ENCODE measurements around the gene FGR. TPM values are rescaled to one million over a fixed set of nuclear protein-coding genes. Genes with fewer than 3 reads are reported as not detected.

Gene FGR
- total and polyA plus RNA-seq, 2 experiments from 2014 or later = 0.53 to 0.56 TPM

GRCh38 chr1:27568300-27569087 lies 66.5 kb downstream of the FGR start:
- peak; percentile 50 for ATAC-seq
- H3K79me2 ChIP-seq (replicated peaks; ENCODE audit: insufficient read depth) = peaks cover 24% of the 10 kb centered on the region
- Mint-ChIP-seq H3K9me3 (no peaks in the 10 kb centered on the region), H3K27me3 (ENCODE audit: insufficient read depth, low read depth, poor library complexity) (peaks cover 26% of the 10 kb centered on the region), H3K4me1 (peaks cover 87% of the 10 kb centered on the region), H3K4me3 (peak overlapping the region; percentile 47), H3K27ac (peak overlapping the region; percentile 10; the same call in 1 of the 2 replicates), H3K36me3 (ENCODE audit: low read depth) (no peaks in the 10 kb centered on the region; the same call in 2 of the 3 replicates)
- H3K9me2 ChIP-seq (ENCODE audit: insufficient read depth) = no peaks in the 10 kb centered on the region
- peak; percentile 93 for DNase-seq (ENCODE audit: low spot score)
- H3K4me2 ChIP-seq = peak overlapping the region; percentile 92
- H3K4me1 ChIP-seq (ENCODE audit: insufficient read depth) = peaks cover 81% of the 10 kb centered on the region
- H3K27me3 ChIP-seq (ENCODE audit: insufficient read depth) = no peaks in the 10 kb centered on the region
- no peak overlapping the region; the same call in 1 of the 2 replicates for H3K27ac ChIP-seq (ENCODE audit: low read depth)
- TF ChIP-seq CREB1 (CRISPR knock-in tag; IDR thresholded peaks at IDR 0.05; ENCODE audit: low read depth) = peak; percentile 50; the same call in 1 of the 2 replicates
- peak; percentile 64 to 73 for TF ChIP-seq CTCF (conservative IDR thresholded peaks at IDR 0.05; ENCODE audit: low read depth in 2 of 2)
- TF ChIP-seq ZNF331 (CRISPR knock-in tag; IDR thresholded peaks at IDR 0.05; ENCODE audit: low read depth) = no peak
- TF ChIP-seq POLR2AphosphoS5 (IDR thresholded peaks at IDR 0.05; ENCODE audit: low read depth) = peak; percentile 31; the same call in 1 of the 2 replicates
- peak overlapping the region; percentile 54 for H3K4me3 ChIP-seq
- H4K20me1 ChIP-seq (replicated peaks; ENCODE audit: insufficient read depth) = peaks cover 5% of the 10 kb centered on the region
- no peaks in the 10 kb centered on the region for H3K36me3 ChIP-seq (ENCODE audit: insufficient read depth)
- H3F3A ChIP-seq (replicated peaks; ENCODE audit: low read depth) = peaks cover 46% of the 10 kb centered on the region
- H2AFZ ChIP-seq = no peak overlapping the region

DNA sequence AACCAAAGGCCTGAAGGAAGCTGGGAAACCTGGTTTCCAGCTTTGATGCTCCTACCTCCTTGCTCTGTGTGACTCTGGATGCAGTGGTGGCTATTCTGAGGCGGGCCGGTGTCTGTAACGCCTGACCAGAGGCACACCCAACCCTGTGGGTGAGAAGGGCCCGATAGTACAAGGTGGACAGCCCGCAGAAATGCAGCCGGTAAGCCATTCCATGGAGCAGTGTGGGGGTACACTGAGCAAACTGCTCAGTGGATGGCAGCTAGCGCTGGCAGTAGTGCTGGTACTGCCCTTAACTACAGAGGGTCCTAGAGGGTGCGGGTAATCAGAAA lies 67.0 kb downstream of the FGR start:
- Histone ChIP-seq H3K4me3 (peak overlapping the region; percentile 54), H3K4me2 (peak overlapping the region; percentile 73), H3F3A (replicated peaks; ENCODE audit: low read depth) (peaks cover 40% of the 10 kb centered on the region), H2AFZ (no peak overlapping the region), H3K27ac (ENCODE audit: low read depth) (no peak overlapping the region; the same call in 1 of the 2 replicates), H3K79me2 (replicated peaks; ENCODE audit: insufficient read depth) (peaks cover 18% of the 10 kb centered on the region), H3K9me2 (ENCODE audit: insufficient read depth) (no peaks in the 10 kb centered on the region), H4K20me1 (replicated peaks; ENCODE audit: insufficient read depth) (peaks cover 5% of the 10 kb centered on the region), H3K36me3 (ENCODE audit: insufficient read depth) (no peaks in the 10 kb centered on the region), H3K4me1 (ENCODE audit: insufficient read depth) (peaks cover 77% of the 10 kb centered on the region), H3K27me3 (ENCODE audit: insufficient read depth) (no peaks in the 10 kb centered on the region)
- Mint-ChIP-seq H3K9me3 (no peaks in the 10 kb centered on the region), H3K4me3 (peak overlapping the region; percentile 37), H3K4me1 (peaks cover 87% of the 10 kb centered on the region), H3K27ac (peak overlapping the region; percentile 10; the same call in 1 of the 2 replicates), H3K36me3 (ENCODE audit: low read depth) (no peaks in the 10 kb centered on the region; the same call in 2 of the 3 replicates), H3K27me3 (ENCODE audit: insufficient read depth, low read depth, poor library complexity) (peaks cover 29% of the 10 kb centered on the region)
- ATAC-seq (peak; percentile 0; the same call in 1 of the 3 replicates), DNase-seq (ENCODE audit: low spot score) (no peak)
- no peak for TF ChIP-seq ZNF114 (CRISPR knock-in tag; IDR thresholded peaks at IDR 0.05)
- TF ChIP-seq POLR2AphosphoS5 (IDR thresholded peaks at IDR 0.05; ENCODE audit: low read depth) = peak; percentile 2; the same call in 1 of the 2 replicates

GRCh38 chr1:27567146-27567526 lies 67.8 kb downstream of the FGR start:
- H2AFZ ChIP-seq = no peak overlapping the region
- H4K20me1 ChIP-seq (replicated peaks; ENCODE audit: insufficient read depth) = peaks cover 11% of the 10 kb centered on the region
- no peaks in the 10 kb centered on the region for H3K36me3 ChIP-seq (ENCODE audit: insufficient read depth)
- peaks cover 12% of the 10 kb centered on the region for H3K79me2 ChIP-seq (replicated peaks; ENCODE audit: insufficient read depth)
- H3K4me3 ChIP-seq = no peak overlapping the region
- Mint-ChIP-seq H3K36me3 (ENCODE audit: low read depth) (no peaks in the 10 kb centered on the region; the same call in 2 of the 3 replicates), H3K27me3 (ENCODE audit: insufficient read depth, low read depth, poor library complexity) (peaks cover 31% of the 10 kb centered on the region), H3K4me1 (peaks cover 86% of the 10 kb centered on the region), H3K27ac (no peak overlapping the region), H3K4me3 (peak overlapping the region; percentile 27; the same call in 1 of the 3 replicates), H3K9me3 (no peaks in the 10 kb centered on the region)
- ATAC-seq (no peak), DNase-seq (ENCODE audit: low spot score) (no peak)
- H3K4me2 ChIP-seq = no peak overlapping the region
- H3K9me2 ChIP-seq (ENCODE audit: insufficient read depth) = no peaks in the 10 kb centered on the region
- peaks cover 73% of the 10 kb centered on the region for H3K4me1 ChIP-seq (ENCODE audit: insufficient read depth)
- H3K27ac ChIP-seq (ENCODE audit: low read depth) = no peak overlapping the region
- H3F3A ChIP-seq (replicated peaks; ENCODE audit: low read depth) = peaks cover 34% of the 10 kb centered on the region
- H3K27me3 ChIP-seq (ENCODE audit: insufficient read depth) = no peaks in the 10 kb centered on the region
- TF ChIP-seq POLR2AphosphoS5 (IDR thresholded peaks at IDR 0.05; ENCODE audit: low read depth) (no peak), ZNF331 (CRISPR knock-in tag; IDR thresholded peaks at IDR 0.05; ENCODE audit: low read depth) (no peak), CREB1 (CRISPR knock-in tag; IDR thresholded peaks at IDR 0.05; ENCODE audit: low read depth) (no peak), CTCF (conservative IDR thresholded peaks at IDR 0.05; ENCODE audit: low read depth in 2 of 2) (no peak), EZH2 (IDR thresholded peaks at IDR 0.05; ENCODE audit: low read depth, unreplicated experiment) (no peak)
- TF ChIP-seq, protein P1, sequence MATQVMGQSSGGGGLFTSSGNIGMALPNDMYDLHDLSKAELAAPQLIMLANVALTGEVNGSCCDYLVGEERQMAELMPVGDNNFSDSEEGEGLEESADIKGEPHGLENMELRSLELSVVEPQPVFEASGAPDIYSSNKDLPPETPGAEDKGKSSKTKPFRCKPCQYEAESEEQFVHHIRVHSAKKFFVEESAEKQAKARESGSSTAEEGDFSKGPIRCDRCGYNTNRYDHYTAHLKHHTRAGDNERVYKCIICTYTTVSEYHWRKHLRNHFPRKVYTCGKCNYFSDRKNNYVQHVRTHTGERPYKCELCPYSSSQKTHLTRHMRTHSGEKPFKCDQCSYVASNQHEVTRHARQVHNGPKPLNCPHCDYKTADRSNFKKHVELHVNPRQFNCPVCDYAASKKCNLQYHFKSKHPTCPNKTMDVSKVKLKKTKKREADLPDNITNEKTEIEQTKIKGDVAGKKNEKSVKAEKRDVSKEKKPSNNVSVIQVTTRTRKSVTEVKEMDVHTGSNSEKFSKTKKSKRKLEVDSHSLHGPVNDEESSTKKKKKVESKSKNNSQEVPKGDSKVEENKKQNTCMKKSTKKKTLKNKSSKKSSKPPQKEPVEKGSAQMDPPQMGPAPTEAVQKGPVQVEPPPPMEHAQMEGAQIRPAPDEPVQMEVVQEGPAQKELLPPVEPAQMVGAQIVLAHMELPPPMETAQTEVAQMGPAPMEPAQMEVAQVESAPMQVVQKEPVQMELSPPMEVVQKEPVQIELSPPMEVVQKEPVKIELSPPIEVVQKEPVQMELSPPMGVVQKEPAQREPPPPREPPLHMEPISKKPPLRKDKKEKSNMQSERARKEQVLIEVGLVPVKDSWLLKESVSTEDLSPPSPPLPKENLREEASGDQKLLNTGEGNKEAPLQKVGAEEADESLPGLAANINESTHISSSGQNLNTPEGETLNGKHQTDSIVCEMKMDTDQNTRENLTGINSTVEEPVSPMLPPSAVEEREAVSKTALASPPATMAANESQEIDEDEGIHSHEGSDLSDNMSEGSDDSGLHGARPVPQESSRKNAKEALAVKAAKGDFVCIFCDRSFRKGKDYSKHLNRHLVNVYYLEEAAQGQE (IDR thresholded peaks at IDR 0.05; ENCODE audit: unreplicated experiment) = no peak

Measured in GM23338 (cell line).